Neural cell (in vitro differentiated cells): ENCODE measurements around the gene TXNDC11.

ENCODE experiments used
- EP300 ChIP-seq: fragments of 450-650 bp; conservative IDR thresholded peaks from 2 replicates; pipeline ENCODE4 v1.6.1; 2014; ENCODE audit warnings: antibody characterized with exemption, mild to moderate bottlenecking, moderate library complexity; ENCODE audit not compliant: poor library complexity, severe bottlenecking
- SMC3 ChIP-seq: fragments of 450-650 bp; conservative IDR thresholded peaks from 2 replicates; pipeline ENCODE4 v1.6.1; 2014; ENCODE audit warnings: antibody characterized with exemption, mild to moderate bottlenecking, moderate library complexity; ENCODE audit not compliant: poor library complexity

- TF ChIP-seq SMC3, result no peak
- TF ChIP-seq EP300, result no peak
Observed at GRCh38 chr16:11716336-11716735, 26.3 kb downstream of the TXNDC11 start.
